NT2/D1 (cell line): Measurements from ENCODE around the gene PTPRN2.

ENCODE experiments used
- SUZ12 ChIP-seq: IDR thresholded peaks from 2 replicates; pipeline ENCODE4 v1.6.1; 2011; ENCODE audit not compliant: insufficient read length, insufficient read depth; ENCODE audit errors: extremely low read depth
- ZNF274 ChIP-seq: IDR thresholded peaks from 2 replicates; pipeline ENCODE4 v1.6.1; 2011; ENCODE audit warnings: mild to moderate bottlenecking, low read depth, low read length

DNA sequence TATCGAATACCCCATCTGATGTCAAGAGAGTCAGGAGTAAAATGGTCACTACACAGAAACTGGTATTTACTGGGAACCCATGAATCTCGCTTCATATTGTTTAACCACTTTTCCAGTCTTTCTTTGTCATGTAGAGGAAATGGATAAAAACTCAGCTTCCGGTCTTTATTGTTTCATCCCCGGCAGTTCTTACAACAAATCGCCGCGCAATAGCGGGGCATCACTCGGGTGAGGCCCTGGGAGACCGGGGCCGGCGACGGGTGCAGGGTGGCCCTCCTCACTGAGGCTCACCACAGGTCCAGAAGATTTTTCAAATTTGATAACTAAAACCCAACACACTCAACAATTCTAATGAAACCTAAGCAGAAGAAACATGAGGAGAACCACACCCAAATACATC, 35.6 kb upstream of the PTPRN2 start:
- TF ChIP-seq SUZ12 = no peak
- no peak for TF ChIP-seq ZNF274
